H1 (cell line): ENCODE data around the gene EPB41L3. TPM values are rescaled to one million over a fixed set of nuclear protein-coding genes. Genes with fewer than 3 reads are reported as not detected.
"Not testable (repeated sequence)": the region's sequence is repeated elsewhere in the genome, so short reads cannot be mapped to it uniquely, and the experiment has no call there.

ENCODE experiments used
- CTCF ChIA-PET: fragments of 300-600 bp; sonication (Branson Sonifier 250); formaldehyde crosslinking; loops from one replicate; lab custom pipeline; 2021; ENCODE audit not compliant: partially characterized antibody; lab: Charles Lee
- POLR2A ChIA-PET: fragments of 300-600 bp; sonication (Branson Sonifier 250); formaldehyde crosslinking; loops from one replicate; lab custom pipeline; 2021; ENCODE audit warnings: inconsistent platforms; ENCODE audit not compliant: partially characterized antibody; lab: Charles Lee
- DNase-seq, 2 experiments: peaks; one replicate each; pipeline versions ENCODE4 v3.0.0 to v3.0.0-alpha.2; 2010 to 2022; ENCODE audit warnings: low spot score in 2 of 2, low read depth in 1 of 2, mixed read lengths in 1 of 2
- FAIRE-seq: peaks from 2 replicates; lab custom pipeline; 2011; peaks lifted over from hg19 to GRCh38; lab: Jason Lieb, UNC
- H2AFZ ChIP-seq: 2 replicates; pipeline ENCODE4 v1.8.1; 2012; ENCODE audit warnings: low read length, inconsistent platforms
- H2AK5ac ChIP-seq: 2 replicates; pipeline ENCODE4 v1.6.1; 2013; ENCODE audit warnings: low read depth, low read length
- H2BK120ac ChIP-seq: replicated peaks from 2 replicates; pipeline ENCODE3; 2013; ENCODE audit warnings: low read depth, low read length, inconsistent platforms
- H2BK12ac ChIP-seq: 2 replicates; pipeline ENCODE4 v1.6.1; 2013; ENCODE audit warnings: low read depth, low read length
- H2BK15ac ChIP-seq: 2 replicates; pipeline ENCODE4 v1.6.1; 2013; ENCODE audit warnings: low read length
- H2BK20ac ChIP-seq: 2 replicates; pipeline ENCODE4 v1.6.1; 2013; ENCODE audit warnings: low read length
- H2BK5ac ChIP-seq: 2 replicates; pipeline ENCODE4 v1.6.1; 2013; ENCODE audit warnings: low read depth, low read length
- H3K14ac ChIP-seq: 2 replicates; pipeline ENCODE4 v1.6.1; 2013; ENCODE audit warnings: inconsistent platforms; ENCODE audit not compliant: insufficient read length
- H3K18ac ChIP-seq: 2 replicates; pipeline ENCODE4 v1.6.1; 2013; ENCODE audit warnings: low read length; ENCODE audit errors: extremely low read depth
- H3K23ac ChIP-seq: 2 replicates; pipeline ENCODE4 v1.6.1; 2013; ENCODE audit warnings: inconsistent platforms; ENCODE audit not compliant: insufficient read length
- H3K23me2 ChIP-seq: 2 replicates; pipeline ENCODE4 v1.6.1; 2013; ENCODE audit warnings: low read depth, low read length
- H3K27ac ChIP-seq: 2 replicates; pipeline ENCODE4 v1.6.1; 2011; ENCODE audit warnings: low read depth, low read length, inconsistent platforms
- H3K27me3 ChIP-seq, 4 experiments: replicated peaks in 1 of 4; 1 replicate in 1 of 4; 2 replicates in 3 of 4; pipeline versions ENCODE4 v1.6.1 to v1.8.1; 2011 to 2013; ENCODE audit warnings: low read length in 3 of 4, mild to moderate bottlenecking in 3 of 4, inconsistent platforms in 2 of 4, mixed read lengths in 2 of 4, moderate library complexity in 1 of 4; ENCODE audit not compliant: control insufficient read depth in 3 of 4, insufficient read depth in 3 of 4; ENCODE audit errors: extremely low read depth in 1 of 4
- H3K36me3 ChIP-seq, 4 experiments: 2 replicates each; pipeline versions ENCODE4 v1.6.1 to v1.8.1; 2011 to 2013; ENCODE audit warnings: mild to moderate bottlenecking in 4 of 4, low read length in 3 of 4, moderate library complexity in 2 of 4, control low read depth in 1 of 4, inconsistent platforms in 1 of 4; ENCODE audit not compliant: insufficient read depth in 4 of 4, control insufficient read depth in 2 of 4
- H3K4ac ChIP-seq: replicated peaks from 2 replicates; pipeline ENCODE3; 2013; ENCODE audit warnings: low read length, low read depth, mixed read lengths, inconsistent platforms; ENCODE audit not compliant: insufficient read length
- H3K4me1 ChIP-seq, 4 experiments: replicated peaks in 1 of 4; 1 replicate in 1 of 4; 2 replicates in 3 of 4; pipeline versions ENCODE4 v1.6.1 to v1.8.1; 2011 to 2013; ENCODE audit warnings: low read length in 3 of 4, inconsistent platforms in 2 of 4, mixed read lengths in 1 of 4; ENCODE audit not compliant: insufficient read depth in 4 of 4, control insufficient read depth in 3 of 4
- H3K4me2 ChIP-seq, 2 experiments: 2 replicates each; pipeline versions ENCODE4 v1.6.1 to v1.8.1; 2011 to 2013; ENCODE audit warnings: low read depth in 2 of 2, low read length in 2 of 2, control low read depth in 1 of 2, inconsistent platforms in 1 of 2, mild to moderate bottlenecking in 1 of 2; ENCODE audit not compliant: insufficient read depth in 1 of 2
- H3K4me3 ChIP-seq, 4 experiments: fragments of 200-600, 300-600 bp in 1 of 4; sonication (generic), shearing (Covaris generic), sonication (Bioruptor Twin) in 1 of 4; 2 replicates each; pipeline versions ENCODE4 v1.5.1 to v1.8.1; 2011 to 2016; ENCODE audit warnings: low read length in 4 of 4, low read depth in 3 of 4, control low read depth in 2 of 4, inconsistent platforms in 2 of 4, mild to moderate bottlenecking in 2 of 4, mixed read lengths in 1 of 4, moderate library complexity in 1 of 4; ENCODE audit not compliant: insufficient read depth in 2 of 4; ENCODE audit errors: extremely low read depth in 1 of 4
- H3K56ac ChIP-seq: replicated peaks from 2 replicates; pipeline ENCODE3; 2013; ENCODE audit warnings: low read depth, mild to moderate bottlenecking, mixed read lengths, low read length, inconsistent platforms; ENCODE audit not compliant: insufficient read length
- H3K79me1 ChIP-seq: 2 replicates; pipeline ENCODE4 v1.6.1; 2013; ENCODE audit warnings: low read depth, low read length, control low read depth
- H3K79me2 ChIP-seq, 2 experiments: 2 replicates each; pipeline versions ENCODE4 v1.6.1 to v1.8.1; 2012 to 2013; ENCODE audit warnings: low read length in 2 of 2, mild to moderate bottlenecking in 2 of 2, inconsistent platforms in 1 of 2; ENCODE audit not compliant: insufficient read depth in 2 of 2, control insufficient read depth in 1 of 2
- H3K9ac ChIP-seq, 4 experiments: replicated peaks in 1 of 4; 1 replicate in 1 of 4; 2 replicates in 3 of 4; pipeline versions ENCODE4 v1.6.1 to v1.8.1; 2011 to 2013; ENCODE audit warnings: low read depth in 3 of 4, low read length in 3 of 4, control low read depth in 2 of 4, mild to moderate bottlenecking in 2 of 4, moderate library complexity in 2 of 4, inconsistent platforms in 1 of 4; ENCODE audit errors: extremely low read depth in 1 of 4
- H3K9me3 ChIP-seq, 2 experiments: 2 replicates each; pipeline versions ENCODE4 v1.6.1 to v1.8.1; 2012 to 2013; ENCODE audit warnings: mild to moderate bottlenecking in 2 of 2, moderate library complexity in 2 of 2, control low read depth in 1 of 2, inconsistent platforms in 1 of 2, low read depth in 1 of 2, low read length in 1 of 2, mixed read lengths in 1 of 2; ENCODE audit not compliant: insufficient read depth in 2 of 2
- H4K20me1 ChIP-seq, 2 experiments: replicated peaks in 1 of 2; 2 replicates each; pipeline versions ENCODE3 to v1.8.1; 2011 to 2013; ENCODE audit warnings: inconsistent platforms in 2 of 2, low read length in 2 of 2, mild to moderate bottlenecking in 1 of 2; ENCODE audit not compliant: insufficient read depth in 2 of 2, control insufficient read depth in 1 of 2
- H4K5ac ChIP-seq: 2 replicates; pipeline ENCODE4 v1.6.1; 2013; ENCODE audit warnings: low read length, low read depth, mixed read lengths, inconsistent platforms; ENCODE audit not compliant: insufficient read length
- H4K8ac ChIP-seq: 2 replicates; pipeline ENCODE4 v1.8.0; 2013; ENCODE audit warnings: mild to moderate bottlenecking, moderate library complexity, low read length, inconsistent platforms; ENCODE audit not compliant: insufficient read depth; ENCODE audit errors: extremely low read depth
- H4K91ac ChIP-seq: replicated peaks from 2 replicates; pipeline ENCODE3; 2013; ENCODE audit warnings: low read length, mixed read lengths, inconsistent platforms; ENCODE audit not compliant: insufficient read length
- E2F6 ChIP-seq: IDR thresholded peaks from 2 replicates; pipeline ENCODE4 v1.6.1; 2012; ENCODE audit warnings: inconsistent platforms
- RFX5 ChIP-seq: IDR thresholded peaks from 2 replicates; pipeline ENCODE4 v1.6.1; 2011; ENCODE audit warnings: low read depth, low read length, improper control_type of control experiment, borderline replicate concordance
- RNF2 ChIP-seq: fragments of 200-900, 300-1000 bp; sonication (generic); IDR thresholded peaks from 2 replicates; pipeline ENCODE4 v1.7.1; 2016; ENCODE audit warnings: borderline replicate concordance, low read depth, mild to moderate bottlenecking, antibody characterized with exemption, low read length; ENCODE audit not compliant: poor library complexity, severe bottlenecking; ENCODE audit errors: missing control alignments
- TAF1 ChIP-seq: IDR thresholded peaks from 2 replicates; pipeline ENCODE4 v1.6.1; 2011; ENCODE audit warnings: mild to moderate bottlenecking, low read depth, low read length
- WGBS, 2 experiments: shearing (Covaris generic) in 1 of 2; methylation state at CpG; one replicate each; pipeline versions ENCODE4 v1.1.6 to v1.1.7; 2013 to 2015; ENCODE audit warnings: low lambda C conversion rate in 2 of 2, mixed read lengths in 2 of 2, inconsistent platforms in 1 of 2, low coverage in 1 of 2, missing lambda C conversion rate in 1 of 2; ENCODE audit not compliant: insufficient replicate concordance in 2 of 2, insufficient coverage in 1 of 2, insufficient read length in 1 of 2; ENCODE audit errors: extremely low coverage in 1 of 2, missing lambda C conversion rate in 1 of 2; 5-methylcytosine and 5-hydroxymethylcytosine counted together
- polyA plus RNA-seq, 7 experiments: library from polyadenylated mRNA; depleted of rRNA in 3 of 7; stranded (reverse) in 5 of 7; unstranded in 2 of 7; fragments of >200 nt in 5 of 7; fragments of 200-250 nt in 2 of 7; gene quantifications; 1 replicate in 5 of 7; 2 replicates in 1 of 7; 4 replicates in 1 of 7; pipeline versions ENCODE4 v1.2.1 to v1.2.3, GENCODE V29; 2011 to 2013; ENCODE audit warnings: missing spikeins in 2 of 7, mixed read lengths in 2 of 7
- total RNA-seq: library from RNA; stranded (reverse); fragmentation: NEBNext Ultra II Directional; extraction: Animal tissue kit (Norgen Biotek cat#: 25700); gene quantifications from 2 replicates; pipeline ENCODE4 v1.2.1, GENCODE V29; 2021

EPB41L3 gene
- total and polyA plus RNA-seq, 2 of the 8 experiments (the other 6 are each of a cell fraction or from before 2014, with no cell fraction given): 7.9 to 16.1 TPM

- TF ChIP-seq RFX5 (no peak), RNF2 (no peak), TAF1 (no peak), E2F6 (no peak)
Measured at GRCh38 chr18:5512176-5512575, 31.6 kb downstream of the EPB41L3 start (continued).

GRCh38 chr18:5511541-5511940 is 32.3 kb downstream of the EPB41L3 start:
- H2AK5ac ChIP-seq, H3K18ac ChIP-seq, DNase-seq, POLR2A ChIA-PET, H3K14ac ChIP-seq, H3K56ac ChIP-seq, H3K79me1 ChIP-seq, H4K5ac ChIP-seq, H3K27me3 ChIP-seq, H2BK15ac ChIP-seq, H3K4me3 ChIP-seq, H3K4me2 ChIP-seq, H2AFZ ChIP-seq, H2BK12ac ChIP-seq, H2BK20ac ChIP-seq, H3K27ac ChIP-seq, H2BK5ac ChIP-seq, H3K4me1 ChIP-seq, H3K9ac ChIP-seq, FAIRE-seq, H3K23ac ChIP-seq, H3K23me2 ChIP-seq, H4K20me1 ChIP-seq, H3K4ac ChIP-seq, H3K9me3 ChIP-seq, H3K79me2 ChIP-seq, H2BK120ac ChIP-seq, H3K36me3 ChIP-seq, H4K91ac ChIP-seq, H4K8ac ChIP-seq: not testable (repeated sequence)
- 89% methylated on average over 4 of the region's 4 CpGs; no CpG with 5 or more reads in 1 of the 2 experiments for WGBS, 2 experiments
- CTCF ChIA-PET: interaction anchor here (0.8 to 2.5 kb wide), 3 partner anchors 35 to 81 kb away, joined by 3 to 13 read pairs (median 4); no protein-coding TSS in a partner anchor
